PFSK-1 (cell line): ENCODE measurements around the gene USH1G.

Source experiments
- POLR2AphosphoS5 ChIP-seq: IDR thresholded peaks from 2 replicates; pipeline ENCODE4 v1.6.1; 2012; ENCODE audit warnings: low read depth, mild to moderate bottlenecking, control low read depth, low read length, moderate library complexity
- TAF1 ChIP-seq: IDR thresholded peaks from 2 replicates; pipeline ENCODE4 v1.6.1; 2012; ENCODE audit warnings: low read length, control low read depth, borderline replicate concordance; ENCODE audit not compliant: insufficient read depth

GRCh38 chr17:74954115-74954514 is 31.1 kb upstream of the USH1G start:
- TF ChIP-seq POLR2AphosphoS5 (no peak), TAF1 (no peak)
